ENCODE measurements around the gene ART5. TPM values are rescaled to one million over a fixed set of nuclear protein-coding genes. Genes with fewer than 3 reads are reported as not detected.
A peak's percentile ranks its signal among the peaks of the same experiment; 100 is the strongest.
"Not testable (repeated sequence)": the region's sequence is repeated elsewhere in the genome, so short reads cannot be mapped to it uniquely, and the experiment has no call there.

ART5 gene
- total RNA-seq, 5 donors from 2014 or later (not counting 1 experiment from before 2014, with no cell fraction given): not detected

GRCh38 chr11:3648843-3649242, 7.1 kb upstream of the ART5 start:
- H3K9me3 Mint-ChIP-seq; CTCF ChIA-PET; POLR2A ChIA-PET; H3K36me3 ChIP-seq (ENCODE audit: control insufficient read depth in 2 of 2, extremely low read depth in 1 of 2, insufficient read depth in 1 of 2, low read length in 1 of 2); DNase-seq; H3K4me1 ChIP-seq (ENCODE audit: control insufficient read depth in 1 of 2, extremely low read depth in 1 of 2, insufficient read depth in 2 of 2, low read length in 2 of 2); ATAC-seq (replicated peaks in 1 of 4); H3K36me3 Mint-ChIP-seq; H3K4me3 Mint-ChIP-seq; H3K4me1 Mint-ChIP-seq; H3K27ac Mint-ChIP-seq; H3K27ac ChIP-seq (ENCODE audit: low read length); H3K4me3 ChIP-seq (ENCODE audit: control insufficient read depth in 1 of 2, extremely low read depth in 1 of 2, low read length in 1 of 2); H3K9me3 ChIP-seq: not testable (repeated sequence)
- 71% methylated on average over 11 of the region's 13 CpGs for WGBS (ENCODE audit: insufficient coverage)
- peaks cover 61 to 62% of the 10 kb centered on the region in 2 donors for H3K27me3 Mint-ChIP-seq
- H3K27me3 ChIP-seq (replicated peaks in 1 of 2; ENCODE audit: control insufficient read depth in 2 of 2, extremely low read depth in 1 of 2, insufficient read depth in 2 of 2, low read length in 1 of 2): peaks cover 2 to 25% of the 10 kb centered on the region in 2 experiments

GRCh38 chr11:3645552-3645951, 3.8 kb upstream of the ART5 start:
- no peaks in the 10 kb centered on the region for H3K9me3 ChIP-seq
- H3K4me3 ChIP-seq (ENCODE audit: control insufficient read depth in 1 of 2, extremely low read depth in 1 of 2, low read length in 1 of 2): no peak overlapping the region
- H3K9me3 Mint-ChIP-seq: no peaks in the 10 kb centered on the region
- H3K36me3 Mint-ChIP-seq: no peaks in the 10 kb centered on the region
- H3K27ac Mint-ChIP-seq: no peak overlapping the region
- H3K4me1 Mint-ChIP-seq: peaks cover 9 to 12% (median 10%) of the 10 kb centered on the region in 3 donors
- 77% methylated on average over 7 of the region's 7 CpGs for WGBS (ENCODE audit: insufficient coverage)
- POLR2A ChIA-PET: no interaction called here
- peaks cover 0 to 15% of the 10 kb centered on the region in 2 experiments for H3K4me1 ChIP-seq (ENCODE audit: control insufficient read depth in 1 of 2, extremely low read depth in 1 of 2, insufficient read depth in 2 of 2, low read length in 2 of 2)
- H3K27me3 Mint-ChIP-seq: peaks cover 48 to 57% of the 10 kb centered on the region in 2 donors
- DNase-seq (no peak), ATAC-seq (replicated peaks in 1 of 4) (no peak)
- H3K4me3 Mint-ChIP-seq: no peak overlapping the region
- H3K36me3 ChIP-seq (ENCODE audit: control insufficient read depth in 2 of 2, extremely low read depth in 1 of 2, insufficient read depth in 1 of 2, low read length in 1 of 2): no peaks in the 10 kb centered on the region
- H3K27ac ChIP-seq (ENCODE audit: low read length): no peak overlapping the region
- CTCF ChIA-PET: no interaction called here
- H3K27me3 ChIP-seq (replicated peaks in 1 of 2; ENCODE audit: control insufficient read depth in 2 of 2, extremely low read depth in 1 of 2, insufficient read depth in 2 of 2, low read length in 1 of 2): peaks cover 6 to 52% of the 10 kb centered on the region in 2 experiments

GRCh38 chr11:3644817-3645235, 3.0 kb upstream of the ART5 start, which contains the start of gene ART1:
TSS of gene ART1 (plus strand) at chr11:3645128. CDS start at chr11:3659214, 14,086 bp downstream.
- Histone ChIP-seq H3K4me1 (ENCODE audit: control insufficient read depth in 1 of 2, extremely low read depth in 1 of 2, insufficient read depth in 2 of 2, low read length in 2 of 2) (peaks cover 0 to 15% of the 10 kb centered on the region in 2 experiments), H3K9me3 (no peaks in the 10 kb centered on the region), H3K27ac (ENCODE audit: low read length) (no peak within 1 kb of the TSS), H3K36me3 (ENCODE audit: control insufficient read depth in 2 of 2, extremely low read depth in 1 of 2, insufficient read depth in 1 of 2, low read length in 1 of 2) (no peaks in the 10 kb centered on the region), H3K4me3 (ENCODE audit: control insufficient read depth in 1 of 2, extremely low read depth in 1 of 2, low read length in 1 of 2) (no peak within 1 kb of the TSS), H3K27me3 (replicated peaks in 1 of 2; ENCODE audit: control insufficient read depth in 2 of 2, extremely low read depth in 1 of 2, insufficient read depth in 2 of 2, low read length in 1 of 2) (peaks cover 6 to 56% of the 10 kb centered on the region in 2 experiments)
- H3K27me3 Mint-ChIP-seq: peaks cover 44 to 50% of the 10 kb centered on the region in 2 donors
- H3K27ac Mint-ChIP-seq: no peak within 1 kb of the TSS
- H3K4me1 Mint-ChIP-seq: peaks cover 9 to 12% (median 10%) of the 10 kb centered on the region in 3 donors
- peak within 1 kb of the TSS in 1 of 3 donors; percentile 41 for H3K4me3 Mint-ChIP-seq
- H3K9me3 Mint-ChIP-seq: no peaks in the 10 kb centered on the region
- no peaks in the 10 kb centered on the region for H3K36me3 Mint-ChIP-seq
- WGBS (ENCODE audit: insufficient coverage): 78% methylated on average over 1 of the region's 4 CpGs
- POLR2A ChIA-PET: no interaction called here
- CTCF ChIA-PET: no interaction called here
- ATAC-seq (replicated peaks in 1 of 4) (no peak), DNase-seq (no peak)

GRCh38 chr11:3643102-3643546, 1.3 kb upstream of the ART5 start:
- 63% methylated on average over 6 of the region's 11 CpGs for WGBS (ENCODE audit: insufficient coverage)
- peaks cover 9 to 12% (median 10%) of the 10 kb centered on the region in 3 donors for H3K4me1 Mint-ChIP-seq
- POLR2A ChIA-PET: not testable (repeated sequence)

GRCh38 chr11:3642071-3642951, 519 bp upstream of the ART5 start:
- Mint-ChIP-seq H3K4me3 (peak overlapping the region; percentile 77 to 82 (median 80)), H3K4me1 (peaks cover 9 to 12% (median 10%) of the 10 kb centered on the region in 3 donors), H3K9me3 (no peaks in the 10 kb centered on the region), H3K36me3 (no peaks in the 10 kb centered on the region), H3K27ac (peak overlapping the region in 1 of 2 donors; percentile 28), H3K27me3 (peaks cover 25 to 28% of the 10 kb centered on the region in 2 donors)
- peaks cover 6 to 63% of the 10 kb centered on the region in 2 experiments for H3K27me3 ChIP-seq (replicated peaks in 1 of 2; ENCODE audit: control insufficient read depth in 2 of 2, extremely low read depth in 1 of 2, insufficient read depth in 2 of 2, low read length in 1 of 2)
- POLR2A ChIA-PET: no interaction called here
- H3K36me3 ChIP-seq (ENCODE audit: control insufficient read depth in 2 of 2, extremely low read depth in 1 of 2, insufficient read depth in 1 of 2, low read length in 1 of 2): no peaks in the 10 kb centered on the region
- peaks cover 0 to 15% of the 10 kb centered on the region in 2 experiments for H3K4me1 ChIP-seq (ENCODE audit: control insufficient read depth in 1 of 2, extremely low read depth in 1 of 2, insufficient read depth in 2 of 2, low read length in 2 of 2)
- H3K9me3 ChIP-seq: no peaks in the 10 kb centered on the region
- CTCF ChIA-PET: no interaction called here
- 4% methylated on average over 34 of the region's 55 CpGs for WGBS (ENCODE audit: insufficient coverage)
- no peak overlapping the region for H3K27ac ChIP-seq (ENCODE audit: low read length)
- H3K4me3 ChIP-seq (ENCODE audit: control insufficient read depth in 1 of 2, extremely low read depth in 1 of 2, low read length in 1 of 2): peak overlapping the region; percentile 54 to 63
- peak; percentile 25 to 87 (median 72) for DNase-seq
- peak; percentile 83 to 99 (median 92) for ATAC-seq (replicated peaks in 1 of 4)

More at GRCh38 chr11:3643102-3643546, 1.3 kb upstream of the ART5 start:
- peak overlapping the region; percentile 77 to 82 (median 80) for H3K4me3 Mint-ChIP-seq
- Histone ChIP-seq H3K4me1 (ENCODE audit: control insufficient read depth in 1 of 2, extremely low read depth in 1 of 2, insufficient read depth in 2 of 2, low read length in 2 of 2) (peaks cover 0 to 15% of the 10 kb centered on the region in 2 experiments), H3K27me3 (replicated peaks in 1 of 2; ENCODE audit: control insufficient read depth in 2 of 2, extremely low read depth in 1 of 2, insufficient read depth in 2 of 2, low read length in 1 of 2) (peaks cover 6 to 61% of the 10 kb centered on the region in 2 experiments)
- H3K36me3 Mint-ChIP-seq; H3K9me3 ChIP-seq; H3K9me3 Mint-ChIP-seq; DNase-seq; CTCF ChIA-PET; H3K4me3 ChIP-seq (ENCODE audit: control insufficient read depth in 1 of 2, extremely low read depth in 1 of 2, low read length in 1 of 2); H3K27ac Mint-ChIP-seq; H3K27ac ChIP-seq (ENCODE audit: low read length); H3K36me3 ChIP-seq (ENCODE audit: control insufficient read depth in 2 of 2, extremely low read depth in 1 of 2, insufficient read depth in 1 of 2, low read length in 1 of 2); ATAC-seq (replicated peaks in 1 of 4): not testable (repeated sequence)
- H3K27me3 Mint-ChIP-seq: peaks cover 27 to 33% of the 10 kb centered on the region in 2 donors

- H3K36me3 ChIP-seq (ENCODE audit: control insufficient read depth in 2 of 2, extremely low read depth in 1 of 2, insufficient read depth in 1 of 2, low read length in 1 of 2): no peaks in the 10 kb centered on the region
- 82% methylated on average over 4 of the region's 8 CpGs for WGBS (ENCODE audit: insufficient coverage)
- H3K9me3 ChIP-seq: no peaks in the 10 kb centered on the region
- ChIA-PET POLR2A (no interaction called here), CTCF (no interaction called here)
- Mint-ChIP-seq H3K36me3 (no peaks in the 10 kb centered on the region), H3K27ac (peak overlapping the region in 1 of 2 donors; percentile 56), H3K4me1 (peaks cover 9 to 12% (median 10%) of the 10 kb centered on the region in 3 donors), H3K27me3 (peaks cover 17 to 21% of the 10 kb centered on the region in 2 donors), H3K4me3 (peak overlapping the region; percentile 51 to 80 (median 65)), H3K9me3 (no peaks in the 10 kb centered on the region)
- H3K4me1 ChIP-seq (ENCODE audit: control insufficient read depth in 1 of 2, extremely low read depth in 1 of 2, insufficient read depth in 2 of 2, low read length in 2 of 2): peaks cover 0 to 15% of the 10 kb centered on the region in 2 experiments
- peaks cover 6 to 70% of the 10 kb centered on the region in 2 experiments for H3K27me3 ChIP-seq (replicated peaks in 1 of 2; ENCODE audit: control insufficient read depth in 2 of 2, extremely low read depth in 1 of 2, insufficient read depth in 2 of 2, low read length in 1 of 2)
- DNase-seq (no peak), ATAC-seq (replicated peaks in 1 of 4) (no peak)
- H3K27ac ChIP-seq (ENCODE audit: low read length): no peak overlapping the region
- no peak overlapping the region for H3K4me3 ChIP-seq (ENCODE audit: control insufficient read depth in 1 of 2, extremely low read depth in 1 of 2, low read length in 1 of 2)
Observed at GRCh38 chr11:3641191-3641590, 601 bp downstream of the ART5 start.

Data from T-cell (primary cell).